HepG2 (cell line): ENCODE results near the gene DCDC2C. TPM values are rescaled to one million over a fixed set of nuclear protein-coding genes. Genes with fewer than 3 reads are reported as not detected.

Source experiments
- ATF1 ChIP-seq: IDR thresholded peaks from 2 replicates; pipeline ENCODE4 v1.6.1; 2016; ENCODE audit warnings: mild to moderate bottlenecking, control low read depth
- ELF4 ChIP-seq: sonication (generic); formaldehyde crosslinking; IDR thresholded peaks from 2 replicates; pipeline ENCODE4 v1.5.0; 2020; ENCODE audit warnings: missing genetic modification reagents, mild to moderate bottlenecking, moderate library complexity, borderline replicate concordance
- MAFG ChIP-seq: sonication (generic); formaldehyde crosslinking; IDR thresholded peaks from 2 replicates; pipeline ENCODE4 v1.5.1; 2020; ENCODE audit warnings: mild to moderate bottlenecking, missing genetic modification reagents
- MAX ChIP-seq: IDR thresholded peaks from 2 replicates; pipeline ENCODE4 v1.6.1; 2012; ENCODE audit warnings: inconsistent platforms
- MXD4 ChIP-seq: IDR thresholded peaks from 2 replicates; pipeline ENCODE4 v1.6.1; 2016; ENCODE audit warnings: mild to moderate bottlenecking, missing biosample characterization, missing genetic modification reagents
- PBX3 ChIP-seq: sonication (generic); formaldehyde crosslinking; IDR thresholded peaks from 2 replicates; pipeline ENCODE4 v1.8.1; 2023; ENCODE audit warnings: missing genetic modification reagents, inconsistent platforms, borderline replicate concordance
- RBFOX2 ChIP-seq: fragments of 200-400 bp; formaldehyde crosslinking; IDR thresholded peaks from 2 replicates; pipeline ENCODE4 v1.6.1; 2017; ENCODE audit warnings: low read depth, mild to moderate bottlenecking, low read length
- USF2 ChIP-seq, 2 experiments: sonication (generic) in 1 of 2; formaldehyde crosslinking in 1 of 2; IDR thresholded peaks; 2 replicates each; pipeline versions ENCODE4 v1.5.1 to v1.6.1; 2011 to 2020; ENCODE audit warnings: borderline replicate concordance in 1 of 2, low read depth in 1 of 2, low read length in 1 of 2, mild to moderate bottlenecking in 1 of 2, missing genetic modification reagents in 1 of 2, moderate library complexity in 1 of 2
- YEATS4 ChIP-seq: sonication (generic); formaldehyde crosslinking; IDR thresholded peaks from 2 replicates; pipeline ENCODE4 v1.4.0; 2020; ENCODE audit warnings: missing genetic modification reagents, borderline replicate concordance
- ZBTB26 ChIP-seq: IDR thresholded peaks from 2 replicates; pipeline ENCODE4 v1.6.1; 2016; ENCODE audit warnings: missing compliant biosample characterization, missing genetic modification reagents, borderline replicate concordance
- ZBTB39 ChIP-seq: sonication (generic); formaldehyde crosslinking; IDR thresholded peaks from 2 replicates; pipeline ENCODE4 v1.5.0; 2020; ENCODE audit warnings: missing genetic modification reagents
- ZHX1 ChIP-seq: sonication (generic); formaldehyde crosslinking; IDR thresholded peaks from 2 replicates; pipeline ENCODE4 v1.8.1; 2022; ENCODE audit warnings: low read depth, mild to moderate bottlenecking, missing genetic modification reagents
- ZNF33A ChIP-seq: sonication (generic); formaldehyde crosslinking; IDR thresholded peaks from 2 replicates; pipeline ENCODE4 v1.5.1; 2020; ENCODE audit warnings: missing genetic modification reagents, mild to moderate bottlenecking, moderate library complexity, borderline replicate concordance
- ZNF790 ChIP-seq: sonication (generic); formaldehyde crosslinking; IDR thresholded peaks from 2 replicates; pipeline ENCODE4 v1.8.0; 2022; ENCODE audit warnings: missing genetic modification reagents, mild to moderate bottlenecking, borderline replicate concordance
- ZNF878 ChIP-seq: sonication (generic); formaldehyde crosslinking; IDR thresholded peaks from 2 replicates; pipeline ENCODE4 v1.8.1; 2023; ENCODE audit warnings: mild to moderate bottlenecking, missing genetic modification reagents, moderate library complexity
- polyA plus RNA-seq, 8 experiments: library from polyadenylated mRNA; depleted of rRNA in 3 of 8; stranded (reverse) in 7 of 8; unstranded in 1 of 8; fragments of >200 nt; fragmentation: Illumina TruSeq in 4 of 8; extraction: Trizol in 4 of 8; gene quantifications; 2 replicates each; pipeline versions ENCODE4 v1.2.1 to v1.2.3, GENCODE V29; 2011 to 2016; ENCODE audit warnings: low read depth in 4 of 8, missing spikeins in 1 of 8, mixed read lengths in 1 of 8; ENCODE audit not compliant: insufficient read depth in 1 of 8
- total RNA-seq, 5 experiments: library from RNA; depleted of rRNA; stranded (reverse); fragments of >200 nt; fragmentation: Illumina TruSeq; extraction: Trizol; gene quantifications; 2 replicates each; pipeline ENCODE4 v1.2.3, GENCODE V29; 2016; ENCODE audit warnings: low read depth in 1 of 5

DCDC2C gene
- total and polyA plus RNA-seq, 2 of the 13 experiments (the other 11 are each of a cell fraction or from before 2014, with no cell fraction given), result not detected

- TF ChIP-seq ZBTB39 (CRISPR knock-in tag), result no peak
- TF ChIP-seq ZNF33A (CRISPR knock-in tag), result no peak
- TF ChIP-seq MAX, result peak; percentile 81
- TF ChIP-seq MAFG (CRISPR knock-in tag), result 0 out of 2 replicates have a peak, but pooled peaks have one; percentile 17
- TF ChIP-seq ZHX1 (CRISPR knock-in tag), result 0 out of 2 replicates have a peak, but pooled peaks have one; percentile 14
- TF ChIP-seq YEATS4 (CRISPR knock-in tag), result peak; percentile 34; the same call in 1 of the 2 replicates
- TF ChIP-seq ELF4 (CRISPR knock-in tag), result no peak
- TF ChIP-seq ZNF878 (CRISPR knock-in tag), result no peak
- no peak for TF ChIP-seq USF2 (IDR thresholded peaks at IDR 0.05; ENCODE audit: low read depth, low read length)
- no peak for TF ChIP-seq USF2 (CRISPR knock-in tag; IDR thresholded peaks at IDR 0.05; ENCODE audit: borderline replicate concordance)
- TF ChIP-seq PBX3 (CRISPR knock-in tag), result no peak
- peak; percentile 30; the same call in 1 of the 2 replicates for TF ChIP-seq MXD4 (CRISPR knock-in tag)
- TF ChIP-seq ZBTB26 (CRISPR knock-in tag), result peak; percentile 26; the same call in 1 of the 2 replicates
- 0 out of 2 replicates have a peak, but pooled peaks have one; percentile 18 for TF ChIP-seq ATF1
- no peak for TF ChIP-seq RBFOX2
- TF ChIP-seq ZNF790 (CRISPR knock-in tag), result 0 out of 2 replicates have a peak, but pooled peaks have one; percentile 67
Observed at GRCh38 chr2:3656762-3657721, 46.3 kb upstream of the DCDC2C start (continued).
